Sigmoid colon (tissue), 4 donors: ENCODE data around the gene LOXL3.

ENCODE experiments used
- CTCF ChIP-seq, 4 experiments: fragments of 450-650 bp in 3 of 4; fragments of 200-600 bp in 1 of 4; IDR thresholded peaks; one replicate each; pipeline ENCODE4 v1.5.1; 2016 to 2019; ENCODE audit warnings: antibody characterized with exemption in 4 of 4, mild to moderate bottlenecking in 3 of 4, moderate library complexity in 2 of 4
- EP300 ChIP-seq, 4 donors: sonication (generic); formaldehyde crosslinking; IDR thresholded peaks; one replicate each; pipeline ENCODE4 v1.6.1; 2017; ENCODE audit warnings: antibody characterized with exemption in 4 of 4

GRCh38 chr2:74546004-74546403 is 7.7 kb downstream of the LOXL3 start:
- TF ChIP-seq CTCF (IDR thresholded peaks at IDR 0.05) (no peak), EP300 (IDR thresholded peaks at IDR 0.05) (no peak)
